ENCODE results near the gene TNFSF4.

DNA sequence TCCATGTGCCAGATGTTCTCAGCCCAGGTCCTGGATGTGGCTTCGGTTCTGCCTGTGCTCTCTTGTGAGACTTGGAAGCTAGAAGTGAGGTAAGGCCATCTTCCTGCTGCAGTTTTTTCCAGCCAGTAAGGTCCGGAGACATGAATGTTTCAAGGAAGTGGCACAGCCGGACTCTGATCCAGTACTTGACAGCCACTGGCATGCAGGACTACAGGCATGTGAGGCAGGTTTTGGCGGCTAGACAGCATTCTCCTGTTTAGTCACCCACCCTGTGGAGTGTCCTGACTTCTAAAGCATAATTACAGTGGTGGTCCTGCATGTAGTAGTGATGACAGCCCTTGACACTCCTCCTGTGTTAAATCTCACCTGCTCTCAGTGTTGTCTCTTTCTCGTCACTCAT is 72.3 kb downstream of the TNFSF4 start:
- no peak for TF ChIP-seq POLR2A (IDR thresholded peaks at IDR 0.05; ENCODE audit: low read length)
- TF ChIP-seq GATA1 (IDR thresholded peaks at IDR 0.05; ENCODE audit: low read depth, low read length) = no peak
